Prostate gland (tissue), 2 donors: ENCODE measurements around the gene MAGI3. TPM values are rescaled to one million over a fixed set of nuclear protein-coding genes. Genes with fewer than 3 reads are reported as not detected.
"Not testable (repeated sequence)": the region's sequence is repeated elsewhere in the genome, so short reads cannot be mapped to it uniquely, and the experiment has no call there.

ENCODE experiments used
- DNase-seq: peaks from one replicate; pipeline ENCODE4 v3.0.0-alpha.2; 2019; ENCODE audit warnings: low spot score
- H3K27ac ChIP-seq, 2 donors: fragments of 200-600 bp; sonication (generic); 2 replicates each; pipeline ENCODE4 v1.5.1; 2017 to 2019
- H3K27me3 ChIP-seq: fragments of 200-600 bp; sonication (generic); replicated peaks from 2 replicates; pipeline ENCODE4 v1.5.1; 2019; ENCODE audit not compliant: insufficient read depth
- H3K36me3 ChIP-seq, 2 donors: fragments of 200-600 bp; sonication (generic); 1 replicate in 1 of 2; 2 replicates in 1 of 2; pipeline versions ENCODE4 v1.5.1 to v1.8.1; 2017 to 2019
- H3K4me1 ChIP-seq: fragments of 200-600 bp; sonication (generic); replicated peaks from 2 replicates; pipeline ENCODE4 v1.5.1; 2019
- H3K4me3 ChIP-seq, 2 donors: fragments of 200-600 bp; sonication (generic); 2 replicates each; pipeline ENCODE4 v1.5.1; 2017 to 2019
- H3K9me3 ChIP-seq: fragments of 200-600 bp; sonication (generic); 2 replicates; pipeline ENCODE4 v1.5.1; 2017
- CTCF ChIP-seq, 4 experiments: fragments of 200-600 bp in 2 of 4; fragments of 450-650 bp in 2 of 4; sonication (generic) in 2 of 4; IDR thresholded peaks; 1 replicate in 3 of 4; 2 replicates in 1 of 4; pipeline ENCODE4 v1.5.1; 2016 to 2019; ENCODE audit warnings: antibody characterized with exemption in 4 of 4, mild to moderate bottlenecking in 2 of 4, moderate library complexity in 2 of 4
- POLR2A ChIP-seq: fragments of 450-650 bp; IDR thresholded peaks from one replicate; pipeline ENCODE4 v1.6.1; 2016; ENCODE audit warnings: antibody characterized with exemption, mild to moderate bottlenecking
- POLR2AphosphoS5 ChIP-seq: sonication (generic); formaldehyde crosslinking; IDR thresholded peaks from one replicate; pipeline ENCODE4 v1.6.1; 2017; ENCODE audit warnings: antibody characterized with exemption
- WGBS: methylation state at CpG from one replicate; pipeline ENCODE4 v1.1.5; 2018; 5-methylcytosine and 5-hydroxymethylcytosine counted together
- intact Hi-C: fragments of 100-400 bp; cut with DNase I; formaldehyde crosslinking; loops from one replicate; pipeline ENCODE4 v1.14.2; 2022
- total RNA-seq, 2 donors: library from RNA; depleted of rRNA; stranded (reverse); fragments of >200 nt; gene quantifications; one replicate each; pipeline ENCODE4 v1.1.0, GENCODE V29; 2016

The MAGI3 gene
- total RNA-seq, 2 donors from 2014 or later = 20.2 to 23.2 TPM

GRCh38 chr1:113581323-113581722 lies 191.0 kb downstream of the MAGI3 start:
- Histone ChIP-seq H3K4me1 (no peaks in the 10 kb centered on the region), H3K27ac (no peak overlapping the region), H3K36me3 (no peaks in the 10 kb centered on the region), H3K27me3 (no peaks in the 10 kb centered on the region), H3K4me3 (no peak overlapping the region), H3K9me3 (no peaks in the 10 kb centered on the region)
- no peak for TF ChIP-seq POLR2A
- TF ChIP-seq CTCF (IDR thresholded peaks at IDR 0.05) = no peak
- no peak for TF ChIP-seq POLR2AphosphoS5
- DNase-seq = no peak
- WGBS = 94% methylated on average over 1 of the region's 1 CpG
- intact Hi-C loops = no loop called here

GRCh38 chr1:113582084-113582483 lies 191.8 kb downstream of the MAGI3 start:
- no peaks in the 10 kb centered on the region for H3K36me3 ChIP-seq
- WGBS = 86% methylated on average over 1 of the region's 1 CpG

GRCh38 chr1:113587475-113587874 lies 197.2 kb downstream of the MAGI3 start:
- no peaks in the 10 kb centered on the region for H3K27me3 ChIP-seq
- TF ChIP-seq POLR2A = no peak
- no peak for TF ChIP-seq CTCF (IDR thresholded peaks at IDR 0.05)
- no peak for TF ChIP-seq POLR2AphosphoS5
- no peak overlapping the region for H3K27ac ChIP-seq
- no peak overlapping the region for H3K4me3 ChIP-seq
- H3K36me3 ChIP-seq = no peaks in the 10 kb centered on the region
- H3K9me3 ChIP-seq = no peaks in the 10 kb centered on the region
- WGBS = 80% methylated on average over 5 of the region's 5 CpGs
- no peak for DNase-seq
- intact Hi-C loops = no loop called here
- H3K4me1 ChIP-seq = no peaks in the 10 kb centered on the region

More at GRCh38 chr1:113582084-113582483, 191.8 kb downstream of the MAGI3 start:
- H3K27ac ChIP-seq = no peak overlapping the region
- no peaks in the 10 kb centered on the region for H3K4me1 ChIP-seq
- no peaks in the 10 kb centered on the region for H3K27me3 ChIP-seq
- DNase-seq = no peak
- no peaks in the 10 kb centered on the region for H3K9me3 ChIP-seq
- TF ChIP-seq POLR2AphosphoS5 = no peak
- TF ChIP-seq POLR2A = no peak
- TF ChIP-seq CTCF (IDR thresholded peaks at IDR 0.05) = no peak
- intact Hi-C loops = no loop called here
- no peak overlapping the region for H3K4me3 ChIP-seq

- no peak for TF ChIP-seq POLR2AphosphoS5
- TF ChIP-seq CTCF (IDR thresholded peaks at IDR 0.05) = no peak
- no peak for TF ChIP-seq POLR2A
- DNase-seq = no peak
- intact Hi-C loops = no loop called here
- Histone ChIP-seq H3K9me3 (no peaks in the 10 kb centered on the region), H3K27ac (no peak overlapping the region), H3K36me3 (no peaks in the 10 kb centered on the region), H3K27me3 (no peaks in the 10 kb centered on the region), H3K4me3 (no peak overlapping the region), H3K4me1 (no peaks in the 10 kb centered on the region)
- 0% methylated on average over 1 of the region's 1 CpG for WGBS
Observed at GRCh38 chr1:113592230-113592629, 201.9 kb downstream of the MAGI3 start.

GRCh38 chr1:113593550-113594297 lies 203.4 kb downstream of the MAGI3 start:
- no peaks in the 10 kb centered on the region for H3K36me3 ChIP-seq
- no peak for DNase-seq
- intact Hi-C loops = no loop called here

GRCh38 chr1:113604466-113604865 lies 214.2 kb downstream of the MAGI3 start:
- H3K27ac ChIP-seq, H3K27me3 ChIP-seq, H3K36me3 ChIP-seq, intact Hi-C loops, H3K9me3 ChIP-seq, DNase-seq, H3K4me3 ChIP-seq, H3K4me1 ChIP-seq: not testable (repeated sequence)
- WGBS = 91% methylated on average over 5 of the region's 5 CpGs

More at GRCh38 chr1:113593550-113594297, 203.4 kb downstream of the MAGI3 start:
- Histone ChIP-seq H3K9me3 (no peaks in the 10 kb centered on the region), H3K27ac (no peak overlapping the region), H3K27me3 (no peaks in the 10 kb centered on the region), H3K4me3 (no peak overlapping the region), H3K4me1 (no peaks in the 10 kb centered on the region)
- TF ChIP-seq POLR2AphosphoS5 (no peak), CTCF (IDR thresholded peaks at IDR 0.05) (no peak), POLR2A (no peak)
- 38% methylated on average over 4 of the region's 4 CpGs for WGBS
